ENCODE measurements around the gene MED29.

GRCh38 chr19:39381910-39382611 is 9.1 kb upstream of the MED29 start:
- TF ChIP-seq POLR2A (IDR thresholded peaks at IDR 0.05), result no peak
- TF ChIP-seq CTCF (IDR thresholded peaks at IDR 0.05), result no peak

Measured in body of pancreas (tissue), 4 donors.